IPS-18a (cell line): ENCODE data around the gene CSTB.

Source experiments
- H3K27ac ChIP-seq: one replicate; pipeline ENCODE4 v1.5.1; 2013; ENCODE audit warnings: low read length
- H3K27me3 ChIP-seq: one replicate; pipeline ENCODE4 v1.6.1; 2013; ENCODE audit warnings: mild to moderate bottlenecking, low read length; ENCODE audit not compliant: control insufficient read depth, insufficient read depth
- H3K36me3 ChIP-seq: one replicate; pipeline ENCODE4 v1.6.1; 2013; ENCODE audit warnings: low read depth, low read length; ENCODE audit not compliant: control insufficient read depth
- H3K4me1 ChIP-seq: one replicate; pipeline ENCODE4 v1.6.1; 2013; ENCODE audit warnings: low read depth, low read length; ENCODE audit not compliant: control insufficient read depth
- H3K4me3 ChIP-seq: one replicate; pipeline ENCODE4 v1.5.1; 2013; ENCODE audit warnings: low read length
- H3K9ac ChIP-seq: one replicate; pipeline ENCODE4 v1.6.1; 2013; ENCODE audit warnings: mild to moderate bottlenecking, low read length, moderate library complexity
- H3K9me3 ChIP-seq: one replicate; pipeline ENCODE4 v1.6.1; 2013; ENCODE audit warnings: low read depth, low read length; ENCODE audit not compliant: control insufficient read depth

Gene CSTB

DNA sequence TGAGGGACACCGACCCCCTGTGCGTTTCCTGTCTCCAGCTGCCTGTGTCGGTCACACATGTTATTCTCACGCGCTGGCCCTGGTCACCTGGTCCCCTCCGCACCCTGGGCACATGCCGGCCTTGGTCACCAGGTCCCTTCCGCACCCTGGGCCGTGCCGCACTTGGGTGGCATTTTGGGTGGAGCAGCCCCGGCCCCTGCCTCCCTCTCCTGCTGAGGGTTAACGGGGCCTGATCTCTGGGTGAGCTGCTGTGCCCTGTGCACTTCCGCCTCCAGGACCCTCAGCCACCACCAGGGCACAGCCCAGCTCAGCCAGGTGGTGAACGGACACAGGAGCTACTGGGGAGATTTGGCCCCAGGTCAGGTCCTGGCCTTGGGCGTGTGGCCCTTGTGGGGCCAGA lies 39.9 kb upstream of the CSTB start:
- no peaks in the 10 kb centered on the region for H3K9me3 ChIP-seq
- H3K4me1 ChIP-seq = peaks cover 11% of the 10 kb centered on the region
- no peaks in the 10 kb centered on the region for H3K27me3 ChIP-seq
- H3K9ac ChIP-seq = no peak overlapping the region
- no peak overlapping the region for H3K4me3 ChIP-seq
- H3K36me3 ChIP-seq = no peaks in the 10 kb centered on the region
- no peak overlapping the region for H3K27ac ChIP-seq

GRCh38 chr21:43815107-43815613 lies 39.1 kb upstream of the CSTB start:
- Histone ChIP-seq H3K4me1 (peaks cover 11% of the 10 kb centered on the region), H3K36me3 (no peaks in the 10 kb centered on the region), H3K9me3 (no peaks in the 10 kb centered on the region), H3K27me3 (no peaks in the 10 kb centered on the region), H3K4me3 (no peak overlapping the region), H3K9ac (no peak overlapping the region), H3K27ac (no peak overlapping the region)

GRCh38 chr21:43814215-43815106 lies 38.4 kb upstream of the CSTB start:
- H3K9me3 ChIP-seq = no peaks in the 10 kb centered on the region
- H3K27ac ChIP-seq = no peak overlapping the region
- no peaks in the 10 kb centered on the region for H3K36me3 ChIP-seq
- no peak overlapping the region for H3K9ac ChIP-seq
- H3K4me1 ChIP-seq = peaks cover 11% of the 10 kb centered on the region
- no peak overlapping the region for H3K4me3 ChIP-seq
- H3K27me3 ChIP-seq = no peaks in the 10 kb centered on the region

DNA sequence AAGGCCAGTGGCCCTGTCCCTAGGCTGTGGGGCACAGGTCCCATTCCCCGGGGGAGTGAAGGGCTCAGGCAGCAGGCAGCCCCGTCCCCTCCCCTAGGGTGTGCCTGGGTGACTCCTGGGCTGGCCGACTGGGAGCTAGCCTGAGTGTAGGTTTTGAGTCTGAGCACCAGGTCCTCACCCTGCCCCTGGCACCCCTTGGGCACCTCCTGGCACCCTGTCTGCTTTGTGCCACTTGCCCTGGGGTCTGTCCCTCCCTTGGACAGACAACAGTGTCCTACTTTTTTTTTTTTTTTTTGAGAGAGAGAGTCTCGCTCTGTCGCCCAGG lies 37.5 kb upstream of the CSTB start:
- no peak overlapping the region for H3K9ac ChIP-seq
- no peaks in the 10 kb centered on the region for H3K27me3 ChIP-seq
- peaks cover 8% of the 10 kb centered on the region for H3K4me1 ChIP-seq
- H3K9me3 ChIP-seq = no peaks in the 10 kb centered on the region
- H3K4me3 ChIP-seq = no peak overlapping the region
- H3K36me3 ChIP-seq = no peaks in the 10 kb centered on the region
- no peak overlapping the region for H3K27ac ChIP-seq

GRCh38 chr21:43812957-43813655 lies 37.0 kb upstream of the CSTB start:
- Histone ChIP-seq H3K36me3 (no peaks in the 10 kb centered on the region), H3K4me1 (peaks cover 8% of the 10 kb centered on the region), H3K27me3 (no peaks in the 10 kb centered on the region), H3K27ac (no peak overlapping the region), H3K9ac (no peak overlapping the region), H3K9me3 (no peaks in the 10 kb centered on the region), H3K4me3 (no peak overlapping the region)

GRCh38 chr21:43812139-43812821 lies 36.2 kb upstream of the CSTB start:
- H3K4me1 ChIP-seq = peaks cover 8% of the 10 kb centered on the region
- H3K9ac ChIP-seq = no peak overlapping the region
- no peak overlapping the region for H3K4me3 ChIP-seq
- no peaks in the 10 kb centered on the region for H3K27me3 ChIP-seq
- no peak overlapping the region for H3K27ac ChIP-seq
- H3K36me3 ChIP-seq = no peaks in the 10 kb centered on the region
- no peaks in the 10 kb centered on the region for H3K9me3 ChIP-seq

GRCh38 chr21:43811262-43812105 lies 35.4 kb upstream of the CSTB start:
- Histone ChIP-seq H3K27ac (no peak overlapping the region), H3K27me3 (no peaks in the 10 kb centered on the region)

GRCh38 chr21:43810505-43811261 lies 34.6 kb upstream of the CSTB start:
- no peak overlapping the region for H3K9ac ChIP-seq
- no peaks in the 10 kb centered on the region for H3K27me3 ChIP-seq
- H3K36me3 ChIP-seq = peaks cover 2% of the 10 kb centered on the region
- H3K9me3 ChIP-seq = no peaks in the 10 kb centered on the region
- no peak overlapping the region for H3K4me3 ChIP-seq
- H3K4me1 ChIP-seq = peaks cover 8% of the 10 kb centered on the region
- no peak overlapping the region for H3K27ac ChIP-seq

More at GRCh38 chr21:43811262-43812105, 35.4 kb upstream of the CSTB start:
- H3K9ac ChIP-seq = no peak overlapping the region
- no peak overlapping the region for H3K4me3 ChIP-seq
- no peaks in the 10 kb centered on the region for H3K36me3 ChIP-seq
- peaks cover 8% of the 10 kb centered on the region for H3K4me1 ChIP-seq
- no peaks in the 10 kb centered on the region for H3K9me3 ChIP-seq

DNA sequence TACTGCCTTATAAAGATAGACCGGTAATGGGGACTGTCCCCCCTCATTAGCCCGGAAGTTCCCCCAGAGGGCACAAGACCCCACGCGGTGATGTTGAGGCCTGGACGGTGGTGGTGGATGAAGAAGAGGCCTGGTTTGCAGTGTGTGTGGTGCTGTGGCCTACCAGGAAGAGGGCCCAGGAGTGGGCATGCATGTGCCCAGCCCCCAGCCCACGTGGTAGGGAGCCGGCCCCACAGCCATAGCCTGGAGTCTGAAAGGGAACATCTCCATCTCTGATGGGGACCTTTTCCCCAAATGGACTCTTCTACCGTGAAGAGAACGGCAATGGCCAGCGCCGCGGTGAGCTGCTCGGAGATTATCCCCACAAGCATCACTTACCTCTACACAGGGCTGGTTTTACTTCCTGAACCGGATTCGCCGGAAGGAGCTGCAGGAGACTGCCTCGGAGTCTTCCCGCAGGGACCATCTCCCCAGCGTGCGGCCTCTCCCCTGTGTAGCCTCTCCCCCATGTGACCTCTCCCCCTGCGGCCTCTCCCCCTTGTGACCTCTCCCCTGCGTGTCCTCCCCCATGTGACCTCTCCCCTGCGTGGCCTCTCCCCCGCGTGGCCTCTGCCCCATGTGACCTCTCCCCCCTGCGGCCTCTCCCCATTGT lies 33.9 kb upstream of the CSTB start:
- Histone ChIP-seq H3K9me3 (no peaks in the 10 kb centered on the region), H3K27ac (no peak overlapping the region), H3K9ac (no peak overlapping the region), H3K27me3 (no peaks in the 10 kb centered on the region), H3K4me3 (no peak overlapping the region), H3K4me1 (peaks cover 8% of the 10 kb centered on the region), H3K36me3 (peaks cover 5% of the 10 kb centered on the region)

GRCh38 chr21:43809346-43809799 lies 33.3 kb upstream of the CSTB start:
- Histone ChIP-seq H3K36me3 (peaks cover 5% of the 10 kb centered on the region), H3K27ac (no peak overlapping the region), H3K4me3 (no peak overlapping the region), H3K9me3 (no peaks in the 10 kb centered on the region), H3K4me1 (peaks cover 3% of the 10 kb centered on the region), H3K27me3 (no peaks in the 10 kb centered on the region), H3K9ac (no peak overlapping the region)
